ENCODE results near the gene NDUFS7.

NDUFS7 gene

GRCh38 chr19:1365319-1366269 lies 18.1 kb upstream of the NDUFS7 start:
- DNase-seq: no peak

GRCh38 chr19:1366296-1366695 lies 17.4 kb upstream of the NDUFS7 start:
- DNase-seq: no peak

GRCh38 chr19:1366899-1367870 lies 16.5 kb upstream of the NDUFS7 start:
- DNase-seq: no peak

- DNase-seq: no peak
These were observed 14.4 kb upstream of the NDUFS7 start for GRCh38 chr19:1369214-1369805.

GRCh38 chr19:1370579-1371361 lies 12.9 kb upstream of the NDUFS7 start:
- DNase-seq: no peak

- DNase-seq: no peak
These were observed 10.6 kb upstream of the NDUFS7 start for GRCh38 chr19:1373042-1373533.

- no peak for DNase-seq
These were observed 10.0 kb upstream of the NDUFS7 start for GRCh38 chr19:1373534-1374249.

GRCh38 chr19:1374250-1374577 lies 9.5 kb upstream of the NDUFS7 start:
- DNase-seq: no peak

- no peak for DNase-seq
These were observed 7.3 kb upstream of the NDUFS7 start for GRCh38 chr19:1376415-1376805.

GRCh38 chr19:1377176-1377964 lies 6.3 kb upstream of the NDUFS7 start:
- DNase-seq: no peak

- no peak for DNase-seq
These were observed 5.5 kb upstream of the NDUFS7 start for GRCh38 chr19:1377965-1378785.

GRCh38 chr19:1379126-1379905 lies 4.4 kb upstream of the NDUFS7 start:
- DNase-seq: no peak

- DNase-seq: no peak
These were observed 3.7 kb upstream of the NDUFS7 start for GRCh38 chr19:1379961-1380489.

GRCh38 chr19:1382250-1382649 lies 1.5 kb upstream of the NDUFS7 start:
- no peak for DNase-seq

GRCh38 chr19:1383017-1383311 lies 743 bp upstream of the NDUFS7 start:
- no peak for DNase-seq

- DNase-seq: no peak
These were observed 367 bp downstream of the NDUFS7 start for GRCh38 chr19:1384085-1384462.

GRCh38 chr19:1384478-1385110 lies 887 bp downstream of the NDUFS7 start:
- no peak for DNase-seq

GRCh38 chr19:1385816-1386215 lies 2.1 kb downstream of the NDUFS7 start:
- no peak for DNase-seq
